NCI-H146 (cell line): ENCODE results near the gene CHRD.
"Not testable (repeated sequence)": the region's sequence is repeated elsewhere in the genome, so short reads cannot be mapped to it uniquely, and the experiment has no call there.

Experiments used
- DNase-seq: peaks from one replicate; lab custom pipeline; 2025; lab: John Stamatoyannopoulos, UW

Gene CHRD

GRCh38 chr3:184379358-184380184, at the start of gene CHRD:
Gene CHRD (plus strand): TSS chr3:184380054. CDS start chr3:184380319, 265 bp downstream.
- DNase-seq: peak; percentile 54

- DNase-seq: no peak
These were observed 47.3 kb upstream of the CHRD start for GRCh38 chr3:184332370-184333090.

GRCh38 chr3:184333190-184333589, 46.7 kb upstream of the CHRD start:
- no peak for DNase-seq

- no peak for DNase-seq
These were observed 46.2 kb upstream of the CHRD start for GRCh38 chr3:184333700-184334099.

- DNase-seq: no peak
These were observed 45.2 kb upstream of the CHRD start for GRCh38 chr3:184334470-184335158.

GRCh38 chr3:184335291-184335660, 44.6 kb upstream of the CHRD start:
- DNase-seq: peak; percentile 46

GRCh38 chr3:184335661-184336546, 44.0 kb upstream of the CHRD start:
- peak; percentile 86 for DNase-seq

- peak; percentile 59 for DNase-seq
These were observed 43.1 kb upstream of the CHRD start for GRCh38 chr3:184336547-184337398.

- no peak for DNase-seq
These were observed 42.5 kb upstream of the CHRD start, which contains the start of gene FAM131A for GRCh38 chr3:184337399-184337714. Gene FAM131A (plus strand): TSS chr3:184337600. CDS start chr3:184337631, 31 bp downstream.

GRCh38 chr3:184337981-184338380, 41.9 kb upstream of the CHRD start:
- no peak for DNase-seq

- peak; percentile 98 for DNase-seq
These were observed 41.3 kb upstream of the CHRD start for GRCh38 chr3:184338511-184338945.

GRCh38 chr3:184339001-184339400, 40.9 kb upstream of the CHRD start:
- DNase-seq: no peak

- not testable (repeated sequence) for DNase-seq
These were observed 40.3 kb upstream of the CHRD start for GRCh38 chr3:184339451-184340135.

- DNase-seq: no peak
These were observed 37.9 kb upstream of the CHRD start for GRCh38 chr3:184341925-184342324.

- DNase-seq: no peak
These were observed 36.5 kb upstream of the CHRD start for GRCh38 chr3:184343200-184343876.

- DNase-seq: no peak
These were observed 35.1 kb upstream of the CHRD start for GRCh38 chr3:184344579-184345316.

- peak; percentile 77 for DNase-seq
These were observed 34.3 kb upstream of the CHRD start for GRCh38 chr3:184345317-184346144.
